Mucosa of rectum (tissue), 2 donors: Measurements from ENCODE around the gene GSK3A.
A peak's percentile ranks its signal among the peaks of the same experiment; 100 is the strongest.

ENCODE experiments used
- H3K27ac ChIP-seq, 2 donors: one replicate each; pipeline ENCODE4 v1.7.0; 2013; ENCODE audit warnings: inconsistent platforms in 2 of 2, low read depth in 2 of 2, low read length in 2 of 2
- H3K27me3 ChIP-seq, 2 donors: one replicate each; pipeline ENCODE4 v1.7.0; 2013; ENCODE audit warnings: low read length in 2 of 2; ENCODE audit not compliant: control insufficient read depth in 2 of 2, insufficient read depth in 2 of 2
- H3K36me3 ChIP-seq, 2 donors: one replicate each; pipeline ENCODE4 v1.7.0; 2013; ENCODE audit warnings: low read length in 2 of 2; ENCODE audit not compliant: control insufficient read depth in 2 of 2, insufficient read depth in 2 of 2
- H3K4me1 ChIP-seq, 2 donors: one replicate each; pipeline ENCODE4 v1.7.0; 2013; ENCODE audit warnings: low read length in 2 of 2, mild to moderate bottlenecking in 1 of 2; ENCODE audit not compliant: control insufficient read depth in 2 of 2, insufficient read depth in 2 of 2
- H3K4me3 ChIP-seq, 2 donors: one replicate each; pipeline ENCODE4 v1.7.0; 2013; ENCODE audit warnings: low read length in 2 of 2
- H3K9ac ChIP-seq, 2 donors: one replicate each; pipeline ENCODE4 v1.7.0; 2013; ENCODE audit warnings: low read length in 2 of 2, low read depth in 1 of 2, mild to moderate bottlenecking in 1 of 2
- H3K9me3 ChIP-seq, 2 donors: one replicate each; pipeline ENCODE4 v1.7.0; 2013; ENCODE audit warnings: low read length in 2 of 2; ENCODE audit not compliant: control insufficient read depth in 2 of 2
- donor health status: healthy.
- donor health status: Normal muscosa, but diverticular disease.

GSK3A gene

DNA sequence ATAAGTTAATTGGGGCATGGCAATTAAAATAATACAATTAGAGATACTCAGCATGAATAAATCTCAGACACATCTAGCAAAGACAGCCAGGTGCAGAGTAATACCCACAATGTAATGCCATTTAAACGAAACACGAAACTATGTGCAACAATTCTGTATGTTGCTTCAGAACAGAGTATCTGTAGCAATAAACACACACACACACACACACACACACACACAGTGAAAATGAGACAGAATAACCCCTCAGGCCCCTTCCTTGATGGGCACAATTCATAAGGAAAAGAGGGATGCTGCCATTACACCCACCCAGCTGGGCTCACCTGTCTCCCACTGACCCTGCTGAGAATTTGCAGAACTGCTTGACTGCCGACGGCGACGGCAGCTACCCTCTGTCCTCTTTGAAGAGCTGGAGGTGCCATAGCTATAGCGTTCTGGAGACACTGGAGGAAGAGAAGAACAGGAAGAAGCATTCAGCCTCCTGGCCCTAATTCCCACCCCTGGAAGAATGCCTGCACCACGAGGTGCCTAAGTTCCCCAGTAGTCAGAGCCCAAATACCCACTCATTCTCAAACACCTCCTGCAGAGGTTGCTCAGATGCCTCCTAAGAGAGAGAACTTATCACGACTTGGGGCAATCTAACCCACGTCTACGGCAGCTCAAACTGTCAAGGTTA, 27.5 kb downstream of the GSK3A start:
- peak overlapping the region; percentile 41 to 52 for H3K9ac ChIP-seq
- peak overlapping the region in 1 of 2 donors; percentile 90 for H3K4me3 ChIP-seq
- H3K27ac ChIP-seq, result no peak overlapping the region
- H3K9me3 ChIP-seq, result no peaks in the 10 kb centered on the region
- H3K27me3 ChIP-seq, result no peaks in the 10 kb centered on the region
- peaks cover 28 to 29% of the 10 kb centered on the region in 2 donors for H3K36me3 ChIP-seq
- peaks cover 31 to 33% of the 10 kb centered on the region in 2 donors for H3K4me1 ChIP-seq

DNA sequence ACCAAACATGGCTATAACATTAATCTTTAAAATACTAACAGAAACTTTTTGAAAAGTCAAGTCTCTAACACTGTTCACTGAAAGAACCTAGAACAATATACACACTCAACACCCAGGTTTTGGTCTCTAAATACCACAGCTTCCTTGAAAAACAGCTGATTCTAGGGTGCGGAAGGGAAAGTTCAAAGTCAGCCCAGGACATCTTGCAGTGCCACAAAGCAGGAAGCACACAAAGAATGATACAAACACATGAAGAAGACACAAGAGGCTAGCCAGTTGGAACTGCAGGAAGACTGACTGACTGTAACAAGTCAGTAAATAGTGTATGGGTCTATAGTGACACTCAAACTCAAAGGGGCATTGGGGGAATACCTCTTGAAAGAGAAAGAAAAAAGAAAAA, 29.5 kb downstream of the GSK3A start:
- Histone ChIP-seq H3K27me3 (no peaks in the 10 kb centered on the region), H3K4me3 (no peak overlapping the region), H3K9ac (no peak overlapping the region), H3K27ac (no peak overlapping the region), H3K4me1 (peaks cover 18 to 20% of the 10 kb centered on the region in 2 donors), H3K9me3 (no peaks in the 10 kb centered on the region), H3K36me3 (peaks cover 44 to 47% of the 10 kb centered on the region in 2 donors)

DNA sequence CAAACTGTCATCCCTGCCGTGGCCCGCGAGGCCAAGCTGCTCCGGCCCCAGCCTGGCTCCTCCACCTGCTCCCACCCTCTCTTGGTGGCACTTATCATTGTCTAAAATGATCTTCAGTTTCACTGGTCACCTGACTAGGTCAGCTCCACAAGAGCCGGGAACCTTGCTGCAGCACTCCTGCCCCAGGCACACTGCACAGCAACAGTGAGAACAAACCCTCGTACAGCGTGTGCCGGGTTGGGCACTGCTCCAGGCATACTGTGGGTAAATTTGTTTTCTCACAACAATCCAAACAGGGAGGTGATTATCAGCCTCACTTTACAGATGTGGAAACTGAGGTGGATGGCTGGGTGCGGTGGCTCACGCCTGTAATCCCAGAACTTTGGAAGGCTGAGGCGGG, 33.8 kb downstream of the GSK3A start:
- Histone ChIP-seq H3K4me1 (peaks cover 5 to 12% of the 10 kb centered on the region in 2 donors), H3K4me3 (no peak overlapping the region), H3K27me3 (no peaks in the 10 kb centered on the region), H3K27ac (no peak overlapping the region), H3K9me3 (no peaks in the 10 kb centered on the region), H3K36me3 (peaks cover 49 to 74% of the 10 kb centered on the region in 2 donors), H3K9ac (no peak overlapping the region)

DNA sequence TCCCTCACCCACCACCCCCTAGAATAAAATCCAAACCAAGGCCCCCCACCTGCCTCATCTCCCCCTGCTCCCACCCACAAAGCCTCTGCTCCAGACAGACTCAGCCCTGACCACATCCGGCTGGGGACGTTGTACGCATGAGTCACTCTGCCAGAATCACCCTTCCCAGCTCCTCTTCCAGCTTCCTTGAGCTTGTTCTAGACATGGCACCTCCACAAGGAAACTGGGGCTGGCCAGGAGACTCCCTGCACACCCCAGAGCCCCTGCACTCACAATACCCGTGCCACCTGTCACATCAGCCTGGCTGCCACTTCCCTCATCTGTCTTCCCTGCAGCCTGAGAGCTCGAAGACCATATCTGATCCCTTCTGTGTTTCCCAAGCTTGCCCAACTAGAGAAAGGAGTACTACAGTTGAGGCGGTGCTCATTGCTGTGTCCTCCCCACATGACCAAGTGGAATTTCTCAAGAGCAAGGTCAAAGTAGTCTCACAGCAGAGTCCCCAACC, 34.6 kb downstream of the GSK3A start:
- Histone ChIP-seq H3K36me3 (peaks cover 45 to 73% of the 10 kb centered on the region in 2 donors), H3K9me3 (no peaks in the 10 kb centered on the region), H3K4me3 (no peak overlapping the region), H3K27ac (peak overlapping the region in 1 of 2 donors; percentile 60), H3K9ac (no peak overlapping the region), H3K27me3 (no peaks in the 10 kb centered on the region), H3K4me1 (peaks cover 8 to 12% of the 10 kb centered on the region in 2 donors)

DNA sequence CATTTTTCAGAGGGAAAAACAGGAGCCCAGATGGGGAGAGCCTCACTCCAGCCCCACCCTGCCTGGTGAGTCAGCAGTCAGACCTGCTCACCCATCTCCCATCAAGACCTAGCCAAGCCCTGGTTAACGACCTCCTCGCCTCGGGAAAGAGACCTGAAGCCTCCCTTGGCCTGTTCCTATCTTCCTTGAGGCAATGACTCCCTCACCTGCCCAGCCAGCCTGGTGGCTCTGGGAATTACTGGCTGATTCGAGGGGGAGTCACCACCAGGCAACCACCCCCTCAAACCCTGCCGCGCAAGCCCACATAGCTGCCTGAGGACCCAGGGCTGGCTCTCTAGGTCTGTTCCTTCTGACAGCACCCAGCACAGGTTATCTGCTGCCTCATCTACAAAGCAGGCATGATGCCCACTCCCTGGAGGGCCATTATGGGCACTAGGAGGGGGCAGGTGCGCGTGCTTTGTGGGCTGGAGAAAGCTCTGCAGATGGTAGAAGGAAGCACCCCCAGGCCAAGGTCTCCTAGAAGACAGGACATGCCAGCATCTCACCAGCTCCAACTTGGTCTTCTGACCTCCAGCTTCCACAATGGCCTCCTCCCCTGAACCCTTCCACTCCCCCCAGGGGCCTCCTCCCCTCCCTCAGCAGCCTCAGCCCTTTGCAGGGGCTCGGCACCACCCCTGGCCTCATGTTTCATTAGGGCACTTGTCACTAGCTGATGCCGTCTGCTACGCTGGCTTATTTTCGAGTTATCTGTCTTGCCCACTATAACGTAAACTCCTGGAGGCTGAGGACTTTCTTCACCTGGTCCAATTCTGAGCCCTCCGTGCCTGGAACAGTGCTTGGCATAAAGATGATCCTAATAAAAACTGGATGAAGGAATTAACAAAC, 35.3 kb downstream of the GSK3A start:
- peak overlapping the region; percentile 48 to 60 for H3K27ac ChIP-seq
- peaks cover 51 to 76% of the 10 kb centered on the region in 2 donors for H3K36me3 ChIP-seq
- H3K4me3 ChIP-seq, result no peak overlapping the region
- H3K27me3 ChIP-seq, result no peaks in the 10 kb centered on the region
- no peak overlapping the region for H3K9ac ChIP-seq
- H3K4me1 ChIP-seq, result peaks cover 8 to 12% of the 10 kb centered on the region in 2 donors
- H3K9me3 ChIP-seq, result no peaks in the 10 kb centered on the region

DNA sequence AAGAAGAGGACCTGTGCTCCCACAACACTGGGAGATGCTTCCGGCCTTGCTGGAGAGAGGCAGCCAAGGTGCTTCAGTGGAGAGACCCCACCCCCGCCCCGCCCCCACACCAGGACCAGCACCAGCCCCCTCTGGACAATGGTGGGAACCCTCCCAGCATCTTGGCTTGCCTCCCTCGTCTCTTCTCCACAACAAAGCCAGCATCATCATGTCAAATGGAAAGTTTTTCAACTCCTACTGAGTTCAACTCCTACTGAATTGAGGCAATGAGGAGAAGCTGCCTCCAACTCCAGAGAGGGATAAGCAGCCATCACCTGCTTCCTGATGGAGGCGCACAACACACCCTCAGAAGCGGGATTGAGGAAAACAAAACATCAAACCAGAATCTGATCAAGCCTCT, 37.7 kb downstream of the GSK3A start:
- Histone ChIP-seq H3K4me3 (no peak overlapping the region), H3K9ac (no peak overlapping the region), H3K27me3 (no peaks in the 10 kb centered on the region), H3K4me1 (peaks cover 21 to 24% of the 10 kb centered on the region in 2 donors), H3K27ac (no peak overlapping the region), H3K36me3 (peaks cover 61 to 90% of the 10 kb centered on the region in 2 donors), H3K9me3 (no peaks in the 10 kb centered on the region)

DNA sequence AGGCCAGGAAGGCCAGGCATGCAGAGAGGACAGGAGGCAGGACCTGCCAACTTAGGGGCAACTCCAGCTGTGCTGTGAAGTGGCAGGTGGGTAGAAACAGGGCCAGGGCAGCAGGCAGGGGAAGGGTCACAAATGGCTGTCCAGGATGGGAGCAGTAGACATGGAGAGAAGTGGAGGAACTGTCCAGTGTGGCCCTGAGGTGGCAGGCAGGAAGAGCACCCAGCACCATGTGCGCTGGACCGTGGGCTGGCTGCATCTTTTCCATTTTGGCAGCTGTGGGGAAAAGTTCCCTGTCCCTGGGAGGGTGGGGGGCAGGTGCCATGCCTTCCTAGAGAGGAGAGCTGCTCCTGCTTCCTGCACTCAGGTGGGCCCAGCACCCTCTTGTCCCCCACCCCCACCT, 38.7 kb downstream of the GSK3A start:
- Histone ChIP-seq H3K27me3 (no peaks in the 10 kb centered on the region), H3K9me3 (no peaks in the 10 kb centered on the region), H3K4me1 (peaks cover 26 to 29% of the 10 kb centered on the region in 2 donors), H3K36me3 (peaks cover 63 to 91% of the 10 kb centered on the region in 2 donors), H3K4me3 (no peak overlapping the region), H3K9ac (no peak overlapping the region), H3K27ac (no peak overlapping the region)

DNA sequence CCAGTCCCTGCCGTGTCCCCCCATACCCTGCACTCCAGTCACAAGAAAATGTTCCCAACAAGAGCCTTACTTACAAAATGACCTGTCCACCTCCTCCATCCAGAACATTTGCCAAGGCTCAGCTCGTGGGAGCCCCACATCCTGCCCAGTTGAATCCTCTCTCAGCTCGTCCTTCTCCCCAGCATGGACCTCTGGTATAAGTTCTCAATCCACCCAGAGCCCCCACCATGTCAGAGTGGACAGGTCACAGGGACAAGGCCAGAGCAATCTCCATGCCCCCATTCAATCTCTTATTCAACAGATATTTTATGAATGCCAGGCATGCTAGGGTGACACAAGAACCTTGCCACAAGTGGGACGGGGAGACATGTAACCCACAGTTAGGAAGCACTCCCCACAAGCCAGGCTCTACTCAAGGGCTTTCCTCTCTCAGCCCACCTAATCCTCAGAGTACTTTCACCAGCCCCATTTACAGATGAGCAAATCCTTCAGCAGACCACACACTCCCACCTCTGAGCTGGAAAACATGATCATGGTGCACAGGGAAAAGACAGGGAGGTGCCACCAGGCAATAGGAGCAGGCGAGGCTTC, 40.0 kb downstream of the GSK3A start:
- H3K4me3 ChIP-seq, result no peak overlapping the region
- H3K27ac ChIP-seq, result peak overlapping the region; percentile 16 to 85
- H3K36me3 ChIP-seq, result peaks cover 58 to 89% of the 10 kb centered on the region in 2 donors
- no peaks in the 10 kb centered on the region for H3K27me3 ChIP-seq
- peaks cover 26 to 38% of the 10 kb centered on the region in 2 donors for H3K4me1 ChIP-seq
- H3K9me3 ChIP-seq, result no peaks in the 10 kb centered on the region
- H3K9ac ChIP-seq, result no peak overlapping the region

DNA sequence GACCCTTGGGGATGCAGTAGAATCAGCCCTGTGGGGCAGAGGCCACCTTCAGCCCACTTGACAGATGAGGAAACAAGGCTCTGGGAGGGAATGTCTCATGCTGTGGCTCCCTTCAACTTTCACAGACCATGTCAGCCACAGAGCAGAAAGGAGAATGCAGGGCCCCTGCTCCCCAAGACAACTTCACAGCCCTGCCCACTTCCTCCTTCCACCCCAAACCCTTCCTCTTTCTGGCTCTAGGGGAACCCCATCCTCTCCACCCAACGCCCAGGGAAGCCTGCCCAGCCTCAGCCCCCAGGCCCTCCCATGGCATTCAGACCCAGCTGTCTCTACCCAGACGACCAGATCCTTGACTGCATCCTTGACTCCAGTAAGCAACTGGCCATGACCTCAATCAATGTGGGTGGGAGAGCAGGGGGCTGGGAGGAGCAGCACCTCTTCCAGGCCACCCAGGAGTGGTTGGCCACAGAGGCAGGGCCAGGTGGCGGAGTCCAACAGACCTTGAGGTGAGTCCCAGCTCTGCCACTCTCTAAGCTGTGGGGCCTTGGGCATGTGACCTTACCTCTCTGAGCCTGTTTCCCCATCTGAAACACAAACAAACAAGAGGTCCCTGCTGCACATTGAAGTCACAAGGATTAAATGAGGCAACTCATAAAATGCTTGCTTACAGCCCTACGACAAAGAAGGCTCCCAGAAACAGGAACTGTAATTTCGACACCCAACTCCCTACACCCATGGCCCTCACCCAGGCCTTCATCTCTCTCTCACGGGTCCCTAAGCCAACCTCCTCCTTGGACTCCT, 40.7 kb downstream of the GSK3A start:
- Histone ChIP-seq H3K4me3 (peak overlapping the region in 1 of 2 donors; percentile 7), H3K27ac (peak overlapping the region; percentile 66 to 85), H3K9ac (no peak overlapping the region), H3K9me3 (no peaks in the 10 kb centered on the region), H3K36me3 (peaks cover 57 to 87% of the 10 kb centered on the region in 2 donors), H3K27me3 (no peaks in the 10 kb centered on the region), H3K4me1 (peaks cover 26 to 41% of the 10 kb centered on the region in 2 donors)
